Subcutaneous abdominal adipose tissue (tissue), 5 donors: ENCODE results near the gene SAC3D1.

Source experiments
- H3K27ac ChIP-seq: one replicate; pipeline ENCODE4 v1.7.0; 2013; ENCODE audit warnings: low read depth, mild to moderate bottlenecking, inconsistent platforms, low read length, moderate library complexity
- H3K27me3 ChIP-seq, 5 donors: one replicate each; pipeline ENCODE4 v1.7.0; 2013; ENCODE audit warnings: low read length in 5 of 5, inconsistent platforms in 1 of 5; ENCODE audit not compliant: control insufficient read depth in 5 of 5, insufficient read depth in 4 of 5
- H3K36me3 ChIP-seq, 5 donors: one replicate each; pipeline ENCODE4 v1.7.0; 2013; ENCODE audit warnings: low read length in 5 of 5; ENCODE audit not compliant: control insufficient read depth in 5 of 5, insufficient read depth in 5 of 5
- H3K4me1 ChIP-seq, 5 donors: one replicate each; pipeline ENCODE4 v1.7.0; 2013; ENCODE audit warnings: low read length in 5 of 5, mild to moderate bottlenecking in 3 of 5, moderate library complexity in 1 of 5; ENCODE audit not compliant: control insufficient read depth in 5 of 5, insufficient read depth in 5 of 5
- H3K4me3 ChIP-seq, 5 donors: one replicate each; pipeline ENCODE4 v1.7.0; 2013; ENCODE audit warnings: low read length in 5 of 5, low read depth in 1 of 5
- H3K9ac ChIP-seq, 5 donors: one replicate each; pipeline ENCODE4 v1.7.0; 2013; ENCODE audit warnings: low read length in 5 of 5, mild to moderate bottlenecking in 4 of 5, moderate library complexity in 3 of 5
- H3K9me3 ChIP-seq, 5 donors: one replicate each; pipeline ENCODE4 v1.7.0; 2013; ENCODE audit warnings: low read length in 5 of 5; ENCODE audit not compliant: control insufficient read depth in 5 of 5
- donor health status: healthy.
- donor health status: healthy.
- donor health status: healthy.
- donor health status: healthy.
- donor health status: healthy.

Gene SAC3D1

GRCh38 chr11:65083834-65084597 lies 43.0 kb downstream of the SAC3D1 start, which contains the start of the genes CDCA5 and ZFPL1:
CDCA5 (minus strand) TSS chr11:65084040; CDS start chr11:65083978, 62 bp downstream.
ZFPL1 (plus strand) TSS chr11:65084222; CDS start chr11:65084699, 477 bp downstream.
- no peaks in the 10 kb centered on the region for H3K27me3 ChIP-seq
- peaks cover 4 to 39% (median 38%) of the 10 kb centered on the region in 5 donors for H3K36me3 ChIP-seq
- peak within 1 kb of the TSS; percentile 78 for H3K27ac ChIP-seq
- no peaks in the 10 kb centered on the region for H3K9me3 ChIP-seq
- peak within 1 kb of the TSS; percentile 68 to 91 (median 85) for H3K9ac ChIP-seq
- peaks cover 6 to 22% (median 18%) of the 10 kb centered on the region in 5 donors for H3K4me1 ChIP-seq
- peak within 1 kb of the TSS; percentile 88 to 94 (median 89) for H3K4me3 ChIP-seq

GRCh38 chr11:65084598-65085375 lies 43.8 kb downstream of the SAC3D1 start:
- Histone ChIP-seq H3K4me1 (peaks cover 6 to 22% (median 18%) of the 10 kb centered on the region in 5 donors), H3K9ac (peak overlapping the region; percentile 68 to 91 (median 85)), H3K27ac (peak overlapping the region; percentile 78), H3K9me3 (no peaks in the 10 kb centered on the region), H3K4me3 (peak overlapping the region; percentile 88 to 94 (median 89)), H3K36me3 (peaks cover 4 to 47% (median 45%) of the 10 kb centered on the region in 5 donors), H3K27me3 (no peaks in the 10 kb centered on the region)

GRCh38 chr11:65085446-65085845 lies 44.4 kb downstream of the SAC3D1 start:
- H3K9ac ChIP-seq = peak overlapping the region in 1 of 5 donors; percentile 84
- H3K27ac ChIP-seq = no peak overlapping the region
- peak overlapping the region in 1 of 5 donors; percentile 88 for H3K4me3 ChIP-seq
- H3K9me3 ChIP-seq = no peaks in the 10 kb centered on the region
- no peaks in the 10 kb centered on the region for H3K27me3 ChIP-seq
- peaks cover 6 to 22% (median 18%) of the 10 kb centered on the region in 5 donors for H3K4me1 ChIP-seq
- H3K36me3 ChIP-seq = peaks cover 4 to 49% (median 46%) of the 10 kb centered on the region in 5 donors

- no peaks in the 10 kb centered on the region for H3K27me3 ChIP-seq
- H3K27ac ChIP-seq = no peak overlapping the region
- peak overlapping the region in 1 of 5 donors; percentile 13 for H3K9ac ChIP-seq
- H3K36me3 ChIP-seq = peaks cover 4 to 49% (median 46%) of the 10 kb centered on the region in 5 donors
- H3K9me3 ChIP-seq = no peaks in the 10 kb centered on the region
- H3K4me3 ChIP-seq = no peak overlapping the region
- H3K4me1 ChIP-seq = peaks cover 6 to 22% (median 18%) of the 10 kb centered on the region in 5 donors
These were observed 45.8 kb downstream of the SAC3D1 start for GRCh38 chr11:65086809-65087208.

GRCh38 chr11:65087216-65087615 lies 46.2 kb downstream of the SAC3D1 start:
- peaks cover 6 to 22% (median 18%) of the 10 kb centered on the region in 5 donors for H3K4me1 ChIP-seq
- H3K4me3 ChIP-seq = no peak overlapping the region
- H3K36me3 ChIP-seq = peaks cover 4 to 49% (median 46%) of the 10 kb centered on the region in 5 donors
- H3K27me3 ChIP-seq = no peaks in the 10 kb centered on the region
- H3K27ac ChIP-seq = no peak overlapping the region
- no peaks in the 10 kb centered on the region for H3K9me3 ChIP-seq
- H3K9ac ChIP-seq = peak overlapping the region in 1 of 5 donors; percentile 13

GRCh38 chr11:65087827-65088226 lies 46.8 kb downstream of the SAC3D1 start:
- Histone ChIP-seq H3K9ac (no peak overlapping the region), H3K4me3 (no peak overlapping the region), H3K9me3 (no peaks in the 10 kb centered on the region), H3K27me3 (no peaks in the 10 kb centered on the region), H3K27ac (no peak overlapping the region), H3K4me1 (peaks cover 6 to 22% (median 18%) of the 10 kb centered on the region in 5 donors), H3K36me3 (peaks cover 4 to 49% (median 46%) of the 10 kb centered on the region in 5 donors)

- H3K9me3 ChIP-seq = no peaks in the 10 kb centered on the region
- peaks cover 4 to 49% (median 46%) of the 10 kb centered on the region in 5 donors for H3K36me3 ChIP-seq
- no peak overlapping the region for H3K4me3 ChIP-seq
- H3K27me3 ChIP-seq = no peaks in the 10 kb centered on the region
- no peak overlapping the region for H3K27ac ChIP-seq
- peaks cover 4 to 11% (median 9%) of the 10 kb centered on the region in 5 donors for H3K4me1 ChIP-seq
- no peak overlapping the region for H3K9ac ChIP-seq
These were observed 48.6 kb downstream of the SAC3D1 start for GRCh38 chr11:65089621-65090020.

- no peaks in the 10 kb centered on the region for H3K9me3 ChIP-seq
- H3K9ac ChIP-seq = peak overlapping the region in 1 of 5 donors; percentile 8
- no peak overlapping the region for H3K4me3 ChIP-seq
- H3K4me1 ChIP-seq = peaks cover 0 to 3% (median 2%) of the 10 kb centered on the region in 5 donors
- no peaks in the 10 kb centered on the region for H3K27me3 ChIP-seq
- H3K36me3 ChIP-seq = peaks cover 2 to 43% (median 40%) of the 10 kb centered on the region in 5 donors
- no peak overlapping the region for H3K27ac ChIP-seq
These were observed 49.6 kb downstream of the SAC3D1 start for GRCh38 chr11:65090628-65091027.
